Muscle layer of colon (tissue), 2 donors: ENCODE data around the gene LYRM1.

Source experiments
- H3K27ac ChIP-seq: one replicate; pipeline ENCODE4 v1.7.0; 2013; ENCODE audit warnings: low read depth, mild to moderate bottlenecking, low read length, moderate library complexity
- H3K27me3 ChIP-seq, 2 donors: one replicate each; pipeline ENCODE4 v1.7.0; 2013; ENCODE audit warnings: low read length in 2 of 2, mild to moderate bottlenecking in 2 of 2; ENCODE audit not compliant: insufficient read depth in 2 of 2, control insufficient read depth in 1 of 2
- H3K36me3 ChIP-seq: one replicate; pipeline ENCODE4 v1.7.0; 2013; ENCODE audit warnings: mild to moderate bottlenecking, low read length; ENCODE audit not compliant: insufficient read depth
- H3K4me1 ChIP-seq: one replicate; pipeline ENCODE4 v1.7.0; 2013; ENCODE audit warnings: mild to moderate bottlenecking, low read length; ENCODE audit not compliant: insufficient read depth
- H3K4me3 ChIP-seq, 2 donors: one replicate each; pipeline ENCODE4 v1.7.0; 2013; ENCODE audit warnings: low read length in 2 of 2, low read depth in 1 of 2, mild to moderate bottlenecking in 1 of 2, moderate library complexity in 1 of 2
- H3K9ac ChIP-seq: one replicate; pipeline ENCODE4 v1.7.0; 2013; ENCODE audit warnings: low read length
- H3K9me3 ChIP-seq: one replicate; pipeline ENCODE4 v1.7.0; 2013; ENCODE audit warnings: mild to moderate bottlenecking, low read length
- donor health status: abdominal sarcoma.
- donor health status: Adenocarcinoma of cecum.

Gene LYRM1

DNA sequence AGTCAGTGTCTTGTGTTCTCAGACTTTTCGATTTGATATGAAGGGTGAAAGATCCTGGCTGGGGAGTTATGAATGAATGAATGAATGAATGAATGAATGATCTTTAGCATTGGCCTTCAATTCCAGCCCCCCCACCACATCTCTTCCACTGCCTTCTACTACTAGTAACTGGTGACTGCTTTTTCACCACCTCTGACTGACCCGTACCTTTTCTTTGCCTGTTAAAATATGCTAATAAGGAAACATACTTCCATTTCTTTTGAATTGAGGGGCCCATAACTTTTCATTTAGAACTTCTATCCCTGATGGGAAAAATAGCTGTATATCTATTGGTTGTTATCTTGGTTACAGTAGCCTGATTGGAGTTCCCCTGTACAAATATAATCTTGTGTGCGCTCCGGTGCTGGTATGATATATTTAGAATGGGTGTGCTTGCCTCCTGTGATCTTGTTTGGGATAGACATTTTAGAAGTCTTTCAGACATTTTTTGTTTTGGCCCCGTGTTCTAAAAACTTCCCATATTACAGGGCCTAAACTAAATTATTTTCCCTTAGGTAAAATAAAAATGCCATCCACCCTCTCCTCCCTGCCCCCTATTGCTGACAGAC, 3.4 kb downstream of the LYRM1 start:
- H3K27me3 ChIP-seq, result no peaks in the 10 kb centered on the region
- H3K27ac ChIP-seq, result peak overlapping the region; percentile 59
- peaks cover 7% of the 10 kb centered on the region for H3K36me3 ChIP-seq
- no peak overlapping the region for H3K4me3 ChIP-seq
- H3K9ac ChIP-seq, result no peak overlapping the region
- no peaks in the 10 kb centered on the region for H3K9me3 ChIP-seq
- H3K4me1 ChIP-seq, result peaks cover 60% of the 10 kb centered on the region

DNA sequence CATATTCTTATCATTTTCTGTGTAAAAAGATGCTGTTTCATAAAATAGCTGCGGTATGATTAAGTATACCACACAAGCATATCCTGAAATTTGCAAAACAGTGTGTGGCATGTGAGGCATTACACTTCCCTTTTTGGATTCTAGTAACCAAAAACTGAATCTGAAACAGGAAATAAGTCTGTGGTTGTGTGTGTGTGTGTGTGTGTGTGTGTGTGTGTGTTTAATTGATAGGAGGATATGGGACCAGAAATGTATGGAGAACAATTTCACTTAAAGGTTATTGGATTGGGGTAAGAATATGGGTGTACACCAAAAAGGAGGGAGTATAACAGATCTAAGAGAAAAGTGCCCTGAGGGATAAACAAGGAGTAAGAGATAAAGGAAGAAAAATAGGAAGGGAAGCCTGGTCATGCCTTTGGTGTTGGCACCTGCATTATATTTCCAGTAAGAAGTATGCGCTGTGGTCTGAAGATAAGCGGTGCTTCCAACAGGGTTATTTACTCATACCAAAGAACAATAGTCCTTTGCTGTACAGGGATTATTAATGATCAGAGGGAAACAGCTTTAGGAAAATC, 4.0 kb downstream of the LYRM1 start:
- no peak overlapping the region for H3K9ac ChIP-seq
- no peak overlapping the region for H3K4me3 ChIP-seq
- peaks cover 57% of the 10 kb centered on the region for H3K4me1 ChIP-seq
- peaks cover 7% of the 10 kb centered on the region for H3K36me3 ChIP-seq
- H3K27ac ChIP-seq, result peak overlapping the region; percentile 40
- no peaks in the 10 kb centered on the region for H3K9me3 ChIP-seq
- H3K27me3 ChIP-seq, result no peaks in the 10 kb centered on the region

DNA sequence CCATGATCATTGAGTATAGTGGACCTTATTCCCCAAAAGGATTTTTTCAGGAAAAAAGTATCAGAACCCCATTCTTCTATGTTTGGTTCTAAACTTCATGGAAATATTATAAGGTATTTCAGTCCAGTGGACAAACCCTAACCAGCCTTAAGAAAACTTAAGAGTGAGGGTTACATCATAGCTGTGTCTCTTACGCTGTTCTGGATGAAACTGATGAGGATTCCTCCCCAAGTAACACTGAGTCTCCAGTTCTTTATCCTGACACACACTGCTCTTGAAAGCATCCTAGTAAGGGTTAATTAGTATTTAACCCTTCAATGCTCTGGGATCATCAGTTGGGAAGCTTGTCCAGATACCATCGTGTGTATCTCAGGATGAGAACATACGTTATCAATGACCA, 5.0 kb downstream of the LYRM1 start:
- Histone ChIP-seq H3K9me3 (no peaks in the 10 kb centered on the region), H3K27ac (peak overlapping the region; percentile 73), H3K36me3 (peaks cover 7% of the 10 kb centered on the region), H3K4me3 (no peak overlapping the region), H3K4me1 (peaks cover 57% of the 10 kb centered on the region), H3K9ac (no peak overlapping the region), H3K27me3 (no peaks in the 10 kb centered on the region)

DNA sequence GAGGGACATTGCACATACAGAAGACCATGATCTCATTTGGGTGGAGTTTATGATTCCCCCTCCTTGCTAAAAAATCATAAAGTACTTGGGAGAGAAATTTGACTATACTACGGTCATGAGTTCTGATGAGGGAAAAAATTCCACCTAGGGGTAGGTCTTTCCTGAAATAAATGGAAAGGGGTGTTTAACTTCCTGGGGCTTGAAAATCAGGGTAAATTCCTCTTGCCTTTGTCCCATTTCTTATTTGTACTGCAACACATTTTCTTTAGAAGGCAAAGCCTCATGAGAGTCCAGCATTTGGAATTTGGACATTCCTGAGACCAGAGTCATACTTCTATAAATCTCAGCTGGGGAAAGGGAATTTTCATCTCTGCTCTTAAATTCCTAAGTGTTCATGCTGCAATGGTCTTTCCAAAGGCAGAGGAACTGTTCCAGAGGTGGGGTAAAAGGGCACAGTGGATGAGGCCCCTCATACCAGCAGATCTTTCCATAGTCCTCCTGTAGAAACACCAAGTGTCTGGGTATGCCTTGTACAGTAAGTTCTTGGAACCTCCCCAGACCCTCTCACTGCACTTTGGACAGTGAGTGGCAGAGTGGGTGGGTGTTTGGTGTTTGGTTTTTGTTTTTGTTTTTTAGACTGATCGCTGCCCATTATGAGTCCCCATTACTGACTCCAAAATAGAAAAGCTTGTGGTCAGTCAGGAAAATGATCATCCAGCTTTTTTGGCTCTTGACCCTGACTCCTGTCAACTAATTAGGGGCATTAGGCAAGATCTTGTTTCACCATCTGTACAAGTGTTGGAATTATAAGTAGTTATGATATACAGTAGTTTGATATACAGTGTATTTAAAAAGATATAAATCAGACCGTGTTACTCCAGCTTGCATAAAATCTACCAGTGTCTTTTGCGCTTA, 6.0 kb downstream of the LYRM1 start:
- H3K4me1 ChIP-seq, result peaks cover 57% of the 10 kb centered on the region
- no peaks in the 10 kb centered on the region for H3K9me3 ChIP-seq
- H3K9ac ChIP-seq, result no peak overlapping the region
- H3K4me3 ChIP-seq, result no peak overlapping the region
- peak overlapping the region; percentile 73 for H3K27ac ChIP-seq
- H3K36me3 ChIP-seq, result peaks cover 7% of the 10 kb centered on the region
- no peaks in the 10 kb centered on the region for H3K27me3 ChIP-seq

DNA sequence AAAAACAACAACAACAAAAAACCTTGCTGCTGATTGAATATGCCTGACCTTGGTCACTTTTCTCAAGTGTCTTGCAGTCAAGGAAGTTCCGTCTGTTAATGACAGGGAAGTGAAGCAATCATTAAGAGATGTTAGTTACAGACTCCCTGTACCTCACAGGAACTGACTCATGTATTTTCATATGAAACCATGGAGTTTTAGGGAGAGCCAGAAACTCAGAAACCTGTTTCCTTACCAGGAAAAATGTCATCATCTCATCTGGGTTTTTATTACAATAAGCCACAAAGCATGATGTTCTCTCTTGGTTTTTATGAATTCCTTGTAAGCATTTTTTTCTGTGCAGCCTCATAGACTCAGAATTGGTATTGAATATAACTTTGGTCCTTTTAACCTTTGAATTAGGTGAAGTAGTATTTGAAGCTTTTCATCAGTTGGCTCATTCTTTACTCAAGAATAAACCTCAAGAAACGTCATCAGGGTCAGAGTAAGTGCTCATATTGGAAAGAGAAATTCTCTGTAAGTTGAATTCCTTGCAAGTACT, 10.3 kb downstream of the LYRM1 start:
- no peaks in the 10 kb centered on the region for H3K27me3 ChIP-seq
- no peaks in the 10 kb centered on the region for H3K9me3 ChIP-seq
- no peak overlapping the region for H3K4me3 ChIP-seq
- no peak overlapping the region for H3K9ac ChIP-seq
- H3K4me1 ChIP-seq, result peaks cover 26% of the 10 kb centered on the region
- H3K36me3 ChIP-seq, result no peaks in the 10 kb centered on the region
- no peak overlapping the region for H3K27ac ChIP-seq

DNA sequence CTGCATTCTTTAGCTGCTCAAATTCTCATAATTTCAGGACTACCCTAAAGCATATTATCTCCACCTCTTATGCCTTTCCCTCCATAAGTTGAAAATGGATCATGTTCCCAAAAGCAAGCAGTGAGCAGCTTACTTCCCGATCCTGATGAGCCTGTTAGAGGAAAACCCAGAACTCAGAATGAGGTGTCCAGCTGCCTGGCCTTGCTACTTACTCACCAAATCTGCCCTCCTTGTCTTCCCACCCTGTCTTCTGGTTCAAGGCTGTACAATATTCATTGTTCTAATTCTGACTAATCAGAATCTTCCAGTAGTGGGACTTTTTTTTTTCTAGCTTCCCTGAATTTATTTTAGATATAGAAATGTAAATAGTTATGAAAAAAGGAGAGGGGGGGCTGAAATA, 10.8 kb downstream of the LYRM1 start:
- H3K4me3 ChIP-seq, result no peak overlapping the region
- no peaks in the 10 kb centered on the region for H3K9me3 ChIP-seq
- no peak overlapping the region for H3K9ac ChIP-seq
- H3K4me1 ChIP-seq, result peaks cover 21% of the 10 kb centered on the region
- peaks cover 3% of the 10 kb centered on the region for H3K36me3 ChIP-seq
- no peak overlapping the region for H3K27ac ChIP-seq
- H3K27me3 ChIP-seq, result no peaks in the 10 kb centered on the region

DNA sequence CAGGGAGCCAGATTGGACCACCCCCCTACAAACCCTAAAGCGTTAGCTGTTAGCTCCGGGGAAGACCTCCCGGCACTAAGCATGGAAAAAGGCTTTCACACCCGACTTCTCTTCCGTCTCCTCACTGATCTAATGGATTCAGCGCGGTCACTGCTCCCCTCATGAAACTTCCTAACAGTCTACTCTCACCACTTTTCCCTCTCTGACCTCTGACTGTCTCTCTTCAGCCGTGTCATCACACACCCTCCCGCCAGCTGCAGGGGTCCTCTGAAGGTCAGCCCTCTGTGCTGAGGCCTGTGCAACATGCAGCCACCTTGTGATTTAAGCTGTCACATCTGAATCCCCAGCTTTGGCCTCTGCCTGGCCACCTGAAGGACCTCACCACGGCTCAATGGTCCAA, 15.7 kb downstream of the LYRM1 start:
- Histone ChIP-seq H3K27ac (no peak overlapping the region), H3K27me3 (no peaks in the 10 kb centered on the region), H3K4me3 (no peak overlapping the region), H3K9me3 (no peaks in the 10 kb centered on the region), H3K9ac (no peak overlapping the region), H3K36me3 (peaks cover 6% of the 10 kb centered on the region), H3K4me1 (peaks cover 6% of the 10 kb centered on the region)

DNA sequence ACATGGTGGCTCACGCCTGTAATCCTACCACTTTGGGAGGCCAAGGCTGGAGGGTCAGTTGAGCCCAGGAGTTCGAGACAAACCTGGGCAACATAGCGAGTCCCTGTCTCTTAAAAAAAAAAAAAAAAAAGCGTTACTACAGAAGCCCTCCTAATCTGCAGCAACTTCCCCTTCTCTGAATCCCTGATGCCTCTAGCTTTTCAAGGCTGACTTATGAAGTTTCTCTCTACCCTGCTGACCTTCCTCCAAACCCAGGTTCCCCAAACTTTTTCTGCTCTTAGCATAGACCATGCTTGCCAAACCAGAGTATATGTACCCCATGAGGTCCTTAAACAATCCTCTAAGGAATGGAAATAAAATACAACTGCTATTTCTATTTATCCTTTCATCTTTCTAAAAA, 16.4 kb downstream of the LYRM1 start:
- H3K9me3 ChIP-seq, result no peaks in the 10 kb centered on the region
- no peaks in the 10 kb centered on the region for H3K27me3 ChIP-seq
- H3K36me3 ChIP-seq, result peaks cover 10% of the 10 kb centered on the region
- no peak overlapping the region for H3K4me3 ChIP-seq
- H3K9ac ChIP-seq, result no peak overlapping the region
- peaks cover 6% of the 10 kb centered on the region for H3K4me1 ChIP-seq
- no peak overlapping the region for H3K27ac ChIP-seq

DNA sequence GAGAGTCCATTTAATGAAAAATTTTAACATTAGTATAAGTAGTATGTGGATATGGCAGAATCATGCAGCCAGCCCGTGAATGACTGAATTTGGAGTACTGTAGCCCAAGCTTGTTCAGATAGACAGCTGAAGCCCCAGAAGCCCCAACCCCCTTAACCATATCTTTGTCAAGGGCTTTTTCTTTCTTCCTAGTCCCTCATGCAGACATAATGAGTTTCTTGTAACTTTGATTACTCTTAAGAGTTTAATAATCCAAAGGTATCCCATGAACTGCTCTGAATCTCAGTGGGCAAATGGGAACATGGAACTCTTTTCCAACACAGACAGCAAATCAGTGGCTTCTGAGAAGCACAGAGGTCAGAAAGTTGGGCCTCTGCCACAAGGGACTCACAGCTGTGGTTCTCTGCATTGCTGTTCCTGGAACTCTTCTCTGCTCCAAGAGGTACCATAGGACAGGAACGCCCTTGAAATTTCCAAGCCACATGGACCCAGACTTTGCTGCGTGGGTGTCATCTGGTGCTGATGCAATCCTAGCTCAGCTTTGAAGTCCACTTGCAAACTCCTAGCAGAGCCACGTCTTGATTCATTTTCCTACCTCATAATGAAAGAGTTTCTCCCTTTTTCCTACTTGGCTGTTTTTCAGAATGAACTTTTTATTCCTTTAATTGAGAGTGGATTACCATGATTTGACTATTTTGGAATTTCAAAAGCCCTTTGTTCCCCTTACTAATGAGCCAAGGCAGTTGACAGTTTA, 18.1 kb downstream of the LYRM1 start:
- H3K27ac ChIP-seq, result no peak overlapping the region

DNA sequence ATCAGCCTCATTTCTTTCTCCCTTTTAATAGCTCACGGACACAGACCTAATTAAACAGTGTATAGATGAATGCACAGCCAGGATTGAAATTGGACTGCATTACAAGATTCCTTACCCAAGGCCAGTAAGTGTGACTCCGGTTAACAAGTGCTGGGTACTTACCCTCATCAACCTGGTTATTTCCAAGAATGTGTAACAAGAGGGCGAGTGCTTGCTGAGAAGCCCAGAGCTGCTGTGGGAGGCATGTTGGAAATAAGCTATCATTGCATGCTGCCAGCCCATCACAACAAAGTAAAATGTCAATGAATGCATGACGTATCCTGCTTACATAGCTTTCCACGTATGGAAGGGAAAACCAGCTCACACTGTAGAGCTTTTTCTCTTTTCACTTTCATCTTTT, 19.5 kb downstream of the LYRM1 start:
- H3K4me1 ChIP-seq, result no peaks in the 10 kb centered on the region
- no peak overlapping the region for H3K9ac ChIP-seq
- no peak overlapping the region for H3K27ac ChIP-seq
- no peak overlapping the region for H3K4me3 ChIP-seq
- no peaks in the 10 kb centered on the region for H3K27me3 ChIP-seq
- H3K36me3 ChIP-seq, result peaks cover 11% of the 10 kb centered on the region
- no peaks in the 10 kb centered on the region for H3K9me3 ChIP-seq

More for the DNA sequence above, 18.1 kb downstream of the LYRM1 start:
- no peaks in the 10 kb centered on the region for H3K4me1 ChIP-seq
- peaks cover 11% of the 10 kb centered on the region for H3K36me3 ChIP-seq
- no peaks in the 10 kb centered on the region for H3K9me3 ChIP-seq
- H3K9ac ChIP-seq, result no peak overlapping the region
- H3K27me3 ChIP-seq, result no peaks in the 10 kb centered on the region
- H3K4me3 ChIP-seq, result no peak overlapping the region

DNA sequence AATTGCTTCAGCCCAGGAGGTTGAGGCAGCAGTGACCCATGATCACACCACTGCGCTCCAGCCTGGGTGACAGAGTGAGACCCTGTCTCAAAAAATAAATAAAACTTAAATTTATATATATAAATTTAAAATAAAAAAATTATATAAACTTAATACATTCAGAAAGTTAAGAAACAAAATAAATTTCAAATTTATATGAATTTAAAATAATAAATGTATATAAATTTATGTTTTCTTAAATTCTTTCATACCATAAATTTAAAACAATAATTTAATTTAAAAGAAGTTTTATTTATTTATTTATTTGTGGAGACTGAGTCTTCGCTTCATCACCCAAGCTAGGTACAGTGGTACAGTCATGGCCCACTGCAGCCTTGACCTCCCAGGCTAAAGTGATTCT, 20.2 kb downstream of the LYRM1 start:
- Histone ChIP-seq H3K36me3 (peaks cover 11% of the 10 kb centered on the region), H3K4me3 (no peak overlapping the region), H3K4me1 (no peaks in the 10 kb centered on the region), H3K27me3 (no peaks in the 10 kb centered on the region), H3K27ac (no peak overlapping the region), H3K9me3 (no peaks in the 10 kb centered on the region), H3K9ac (no peak overlapping the region)
